Brain microvascular endothelial cell (primary cell): Measurements from ENCODE around the gene FPR1.

Source experiments
- DNase-seq: peaks from one replicate; pipeline ENCODE4 v3.0.0-alpha.2; 2020
- H3K27ac ChIP-seq: fragments of 250-450 bp; sonication (Bioruptor Pico); 2 replicates; pipeline ENCODE4 v1.5.1; 2020; ENCODE audit warnings: mild to moderate bottlenecking, moderate library complexity
- H3K27me3 ChIP-seq: fragments of 250-450 bp; sonication (Bioruptor Pico); replicated peaks from 2 replicates; pipeline ENCODE4 v1.5.1; 2020; ENCODE audit warnings: mild to moderate bottlenecking
- H3K36me3 ChIP-seq: fragments of 250-450 bp; sonication (Bioruptor Pico); replicated peaks from 2 replicates; pipeline ENCODE4 v1.5.1; 2020; ENCODE audit warnings: mild to moderate bottlenecking
- H3K4me3 ChIP-seq: 2 replicates; pipeline ENCODE4 v1.5.1; 2011; ENCODE audit warnings: low read depth, mild to moderate bottlenecking, control low read depth, low read length, moderate library complexity
- in situ Hi-C: cut with HindIII; loops from 2 replicates; pipeline ENCODE4 v1.10.0; 2017; ENCODE audit warnings: low sequenced_read_pairs, low pct_ligation_motif_present
- TF ChIP-seq, protein P1 (sequence below): IDR thresholded peaks from 2 replicates; pipeline ENCODE4 v1.5.1; 2011; ENCODE audit warnings: low read depth, mild to moderate bottlenecking, moderate library complexity, low read length, control low read depth, inconsistent platforms; ENCODE audit errors: missing control alignments

The FPR1 gene

DNA sequence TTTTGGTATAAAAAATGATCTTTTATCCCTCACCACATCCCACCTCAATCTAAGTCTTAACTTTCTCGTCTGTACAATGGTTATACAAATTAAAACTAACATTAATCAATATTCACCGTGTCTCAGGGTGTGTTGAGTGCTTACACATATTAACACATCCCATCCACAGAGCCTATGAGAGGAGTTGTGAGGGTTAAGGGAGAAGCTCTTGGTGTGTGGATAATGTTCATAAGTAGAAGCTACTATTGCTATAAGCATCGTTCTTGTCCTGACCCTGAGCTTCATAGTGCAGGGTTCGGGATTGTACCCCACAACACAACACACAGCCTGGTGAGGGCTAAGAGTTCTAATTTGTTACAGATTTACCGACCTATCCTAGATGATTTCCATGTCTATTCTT lies 45.8 kb upstream of the FPR1 start:
- no peak for DNase-seq
- TF ChIP-seq, protein P1, sequence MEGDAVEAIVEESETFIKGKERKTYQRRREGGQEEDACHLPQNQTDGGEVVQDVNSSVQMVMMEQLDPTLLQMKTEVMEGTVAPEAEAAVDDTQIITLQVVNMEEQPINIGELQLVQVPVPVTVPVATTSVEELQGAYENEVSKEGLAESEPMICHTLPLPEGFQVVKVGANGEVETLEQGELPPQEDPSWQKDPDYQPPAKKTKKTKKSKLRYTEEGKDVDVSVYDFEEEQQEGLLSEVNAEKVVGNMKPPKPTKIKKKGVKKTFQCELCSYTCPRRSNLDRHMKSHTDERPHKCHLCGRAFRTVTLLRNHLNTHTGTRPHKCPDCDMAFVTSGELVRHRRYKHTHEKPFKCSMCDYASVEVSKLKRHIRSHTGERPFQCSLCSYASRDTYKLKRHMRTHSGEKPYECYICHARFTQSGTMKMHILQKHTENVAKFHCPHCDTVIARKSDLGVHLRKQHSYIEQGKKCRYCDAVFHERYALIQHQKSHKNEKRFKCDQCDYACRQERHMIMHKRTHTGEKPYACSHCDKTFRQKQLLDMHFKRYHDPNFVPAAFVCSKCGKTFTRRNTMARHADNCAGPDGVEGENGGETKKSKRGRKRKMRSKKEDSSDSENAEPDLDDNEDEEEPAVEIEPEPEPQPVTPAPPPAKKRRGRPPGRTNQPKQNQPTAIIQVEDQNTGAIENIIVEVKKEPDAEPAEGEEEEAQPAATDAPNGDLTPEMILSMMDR: no peak
- in situ Hi-C loops: no loop called here
- Histone ChIP-seq H3K36me3 (no peaks in the 10 kb centered on the region), H3K27ac (no peak overlapping the region), H3K4me3 (no peak overlapping the region), H3K27me3 (no peaks in the 10 kb centered on the region)

DNA sequence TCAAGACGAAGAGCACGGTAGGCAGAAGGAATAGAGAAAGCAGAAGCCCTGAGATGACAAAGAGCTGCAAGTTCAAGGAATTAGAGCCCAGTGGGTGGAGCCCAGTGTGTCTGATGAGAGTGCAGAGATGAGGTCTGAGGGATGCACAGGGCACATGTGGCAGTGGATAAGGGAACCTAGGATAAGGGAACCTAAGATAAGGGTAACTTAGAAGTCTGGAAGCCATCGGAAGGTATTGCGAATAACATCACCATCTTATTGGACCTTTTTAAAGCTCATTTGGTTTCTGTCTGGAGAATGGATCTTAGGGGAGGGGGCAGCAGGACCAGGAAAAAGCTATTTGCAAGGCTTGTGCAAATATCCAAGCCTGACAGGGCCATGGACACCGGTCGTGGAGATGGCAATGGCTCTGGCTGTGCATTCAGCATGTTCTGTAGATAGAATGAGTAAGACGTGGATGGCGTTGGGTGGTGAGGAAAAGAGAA lies 44.6 kb upstream of the FPR1 start:
- in situ Hi-C loops: no loop called here
- no peak overlapping the region for H3K27ac ChIP-seq
- no peak overlapping the region for H3K4me3 ChIP-seq
- no peaks in the 10 kb centered on the region for H3K27me3 ChIP-seq
- no peaks in the 10 kb centered on the region for H3K36me3 ChIP-seq
- no peak for DNase-seq
- TF ChIP-seq, protein P1: no peak

DNA sequence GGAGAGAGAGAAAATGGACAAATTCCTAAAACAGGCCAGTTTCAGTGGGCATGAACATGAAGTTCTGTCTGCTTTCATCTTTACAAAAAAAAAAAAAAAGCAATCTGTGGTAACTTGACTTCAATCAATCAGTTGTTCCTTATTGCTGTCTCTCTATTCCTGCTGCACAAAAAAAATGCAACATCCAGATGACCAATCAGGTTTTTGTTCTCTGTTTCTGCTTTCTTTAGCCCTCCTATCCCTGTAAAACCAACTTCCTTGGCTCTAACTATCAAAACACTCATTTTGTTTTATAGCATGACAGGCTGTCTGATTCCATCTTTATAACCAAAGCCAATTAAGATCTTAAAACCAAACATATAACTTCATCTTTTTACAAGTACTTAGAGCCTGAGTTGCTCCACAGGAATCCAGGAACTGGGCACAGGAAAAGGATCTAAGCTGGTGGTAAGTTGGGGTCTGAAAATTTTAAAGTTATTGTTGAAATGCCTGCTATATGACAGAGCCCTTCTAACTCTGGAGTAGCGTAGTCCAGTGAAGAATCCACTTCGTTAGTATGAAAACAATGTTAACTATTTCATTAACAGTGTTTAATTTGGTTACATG lies 43.3 kb upstream of the FPR1 start, which contains the start of gene FPR3:
TSS of gene FPR3 (plus strand) at position 273 of the 606 bp plus-strand sequence. CDS start 28,592 bp downstream, outside the sequence.
- Histone ChIP-seq H3K27me3 (no peaks in the 10 kb centered on the region), H3K27ac (no peak within 1 kb of the TSS), H3K36me3 (no peaks in the 10 kb centered on the region), H3K4me3 (no peak within 1 kb of the TSS)
- no peak for DNase-seq
- TF ChIP-seq, protein P1: no peak
- in situ Hi-C loops: no loop called here

DNA sequence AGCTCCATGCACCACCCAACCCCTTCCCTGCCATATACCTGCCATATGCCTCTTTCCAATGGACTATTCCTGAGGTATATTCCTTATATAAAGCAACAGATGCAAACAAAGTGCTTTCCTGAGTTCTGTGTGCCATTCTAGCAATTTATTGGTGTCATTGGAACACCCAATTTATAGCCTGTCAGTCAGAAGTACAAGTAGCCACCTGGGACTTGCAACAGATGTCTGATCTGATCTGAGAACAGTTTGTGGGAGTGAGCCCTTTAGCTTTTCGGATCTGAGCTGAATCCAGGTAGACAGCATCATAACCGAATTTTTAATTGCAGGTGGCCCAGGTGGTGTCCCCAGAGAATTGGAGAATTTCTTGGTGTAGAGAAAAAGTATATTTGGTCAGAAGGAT lies 42.3 kb upstream of the FPR1 start:
- DNase-seq: no peak

DNA sequence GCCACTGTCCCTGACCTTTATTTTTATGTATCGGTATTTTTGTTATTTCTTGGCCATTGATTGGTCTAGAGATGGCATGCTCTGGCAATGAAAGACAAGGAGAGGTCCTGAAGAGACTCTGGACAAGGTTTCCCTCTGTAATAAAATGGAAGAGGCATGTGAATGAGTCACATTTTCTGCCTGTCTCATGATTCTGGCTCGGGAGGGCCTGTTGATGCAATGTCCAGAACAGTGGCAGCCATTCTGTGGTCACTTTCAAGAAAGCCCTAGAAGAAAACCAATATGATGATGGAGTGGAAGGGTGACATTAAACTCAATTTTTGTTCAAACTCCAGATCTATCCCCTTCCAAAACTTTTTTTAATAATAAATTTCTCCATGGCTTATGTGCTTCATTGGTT lies 41.3 kb upstream of the FPR1 start:
- TF ChIP-seq, protein P1: no peak
- in situ Hi-C loops: no loop called here

More for the DNA sequence above, 42.3 kb upstream of the FPR1 start:
- Histone ChIP-seq H3K36me3 (no peaks in the 10 kb centered on the region), H3K27ac (no peak overlapping the region), H3K27me3 (no peaks in the 10 kb centered on the region), H3K4me3 (no peak overlapping the region)
- in situ Hi-C loops: no loop called here
- TF ChIP-seq, protein P1: no peak

DNA sequence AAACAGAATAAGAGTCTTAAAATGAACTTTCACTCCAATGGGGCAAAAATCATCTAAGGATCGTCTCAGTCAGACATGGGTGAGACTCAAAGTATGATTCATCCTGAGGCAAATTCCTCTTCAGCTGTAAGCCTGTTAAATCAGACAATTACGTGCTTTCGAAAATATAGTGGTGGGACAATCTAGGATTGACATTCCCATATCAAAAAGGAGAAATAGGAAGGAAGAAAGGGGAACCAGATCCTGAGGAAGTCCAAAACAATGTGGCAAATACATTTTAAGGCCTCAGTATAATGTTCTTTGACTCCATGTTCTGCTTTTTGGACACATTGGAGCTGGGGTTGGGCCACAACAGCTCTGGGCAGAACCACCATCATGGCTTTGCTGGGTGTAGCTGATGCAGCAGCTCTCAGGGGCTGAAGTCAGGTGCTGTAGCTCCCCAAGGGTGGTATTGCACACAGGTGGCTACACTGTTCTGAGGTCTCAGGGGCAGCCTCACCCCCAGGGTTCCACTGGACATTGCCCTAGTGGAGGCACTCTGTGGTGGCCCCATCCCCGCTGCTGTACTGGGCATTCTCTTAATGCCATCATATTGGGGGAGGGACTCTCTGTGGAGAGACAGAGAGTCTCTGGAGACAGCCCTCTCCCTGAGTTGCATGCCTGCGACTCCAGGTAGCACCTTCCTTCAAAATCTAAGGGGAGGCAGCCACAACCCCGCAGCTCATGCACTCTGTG lies 37.5 kb upstream of the FPR1 start:
- H3K4me3 ChIP-seq: no peak overlapping the region
- H3K27ac ChIP-seq: no peak overlapping the region
- no peaks in the 10 kb centered on the region for H3K36me3 ChIP-seq
- TF ChIP-seq, protein P1: no peak
- no peaks in the 10 kb centered on the region for H3K27me3 ChIP-seq
- DNase-seq: no peak
- in situ Hi-C loops: no loop called here

More for the DNA sequence above, 41.3 kb upstream of the FPR1 start:
- H3K27ac ChIP-seq: no peak overlapping the region
- no peak for DNase-seq
- no peaks in the 10 kb centered on the region for H3K27me3 ChIP-seq
- H3K36me3 ChIP-seq: no peaks in the 10 kb centered on the region
- no peak overlapping the region for H3K4me3 ChIP-seq
